Right lobe of liver (tissue), 6 donors: ENCODE data around the gene NT5C1B. TPM values are rescaled to one million over a fixed set of nuclear protein-coding genes. Genes with fewer than 3 reads are reported as not detected.
A peak's percentile ranks its signal among the peaks of the same experiment; 100 is the strongest.

ENCODE experiments used
- ATAC-seq, 4 donors: fragments of 200-7000 bp; cut with Tn5 transposase; one replicate each; pipeline ENCODE4 v1.9.1; 2020; ENCODE audit warnings: mild to moderate bottlenecking in 4 of 4, moderate library complexity in 4 of 4
- DNase-seq, 3 donors: peaks; one replicate each; pipeline ENCODE4 v3.0.0-alpha.2; 2020
- H3K27ac ChIP-seq, 3 donors: fragments of 200-600 bp; one replicate each; pipeline ENCODE4 v1.8.0; 2022
- H3K27me3 ChIP-seq, 2 donors: fragments of 200-600 bp; one replicate each; pipeline ENCODE4 v1.8.0; 2022
- H3K36me3 ChIP-seq, 4 donors: fragments of 200-600 bp; sonication (generic) in 1 of 4; one replicate each; pipeline versions ENCODE4 v1.5.1 to v1.8.0; 2017 to 2022; ENCODE audit warnings: control low read depth in 1 of 4
- H3K4me1 ChIP-seq, 4 donors: fragments of 200-600 bp; sonication (generic) in 1 of 4; one replicate each; pipeline versions ENCODE4 v1.5.1 to v1.8.0; 2017 to 2022; ENCODE audit warnings: control low read depth in 1 of 4
- H3K4me3 ChIP-seq, 3 donors: fragments of 200-600 bp; one replicate each; pipeline ENCODE4 v1.8.0; 2022
- H3K9me3 ChIP-seq, 4 donors: fragments of 200-600 bp; sonication (generic) in 1 of 4; one replicate each; pipeline versions ENCODE4 v1.5.1 to v1.8.0; 2017 to 2022; ENCODE audit warnings: control low read depth in 1 of 4
- CTCF ChIP-seq, 4 donors: fragments of 200-600 bp in 3 of 4; fragments of 450-650 bp in 1 of 4; IDR thresholded peaks; one replicate each; pipeline versions ENCODE4 v1.5.1 to v1.8.0; 2016 to 2022; ENCODE audit warnings: antibody characterized with exemption in 4 of 4, mild to moderate bottlenecking in 2 of 4
- POLR2A ChIP-seq: fragments of 450-650 bp; IDR thresholded peaks from one replicate; pipeline ENCODE4 v1.6.1; 2017; ENCODE audit warnings: antibody characterized with exemption, mild to moderate bottlenecking
- WGBS: methylation state at CpG from one replicate; pipeline ENCODE4 v1.1.6; 2018; ENCODE audit warnings: low coverage, low lambda C conversion rate; ENCODE audit not compliant: insufficient coverage; ENCODE audit errors: missing lambda C conversion rate; 5-methylcytosine and 5-hydroxymethylcytosine counted together
- intact Hi-C, 2 donors: fragments of 100-400 bp; cut with DNase I; formaldehyde crosslinking; loops; one replicate each; pipeline versions ENCODE4 v1.11.2 to v1.14.1; 2022
- total RNA-seq, 6 experiments: library from RNA; depleted of rRNA in 2 of 6; stranded (reverse); fragments of >200 nt in 2 of 6; fragmentation: NEBNext Ultra II Directional in 3 of 6; extraction: Animal tissue kit (Norgen Biotek cat#: 25700) in 3 of 6; gene quantifications; one replicate each; pipeline versions ENCODE4 v1.1.0 to v1.2.4, GENCODE V29; 2016 to 2023
- donor health status: DM: no; HTN: yes; CAD: no.
- donor health status: DM: no; HTN: no; CAD: no.
- donor health status: DM: no; HTN: no; CAD: no.
- donor health status: DM: no; HTN: yes; CAD: no.
- donor health status: DM: no; HTN: yes; CAD: no.

NT5C1B gene
- total RNA-seq, 6 experiments from 2014 or later = not detected

GRCh38 chr2:18611604-18612003 lies 22.2 kb upstream of the NT5C1B start:
- no peaks in the 10 kb centered on the region for H3K27me3 ChIP-seq
- ATAC-seq (peak; percentile 88 to 92 (median 88)), DNase-seq (peak in 1 of 3 donors; percentile 48)
- intact Hi-C loops = no loop called here
- H3K36me3 ChIP-seq = no peaks in the 10 kb centered on the region
- peaks cover 0 to 16% (median 9%) of the 10 kb centered on the region in 4 donors for H3K4me1 ChIP-seq
- TF ChIP-seq POLR2A (no peak), CTCF (IDR thresholded peaks at IDR 0.05) (no peak)
- no peaks in the 10 kb centered on the region for H3K9me3 ChIP-seq
- 0% methylated on average over 1 of the region's 1 CpG for WGBS
- H3K4me3 ChIP-seq = no peak overlapping the region
- peak overlapping the region; percentile 16 to 59 (median 57) for H3K27ac ChIP-seq

GRCh38 chr2:18611184-18611583 lies 21.8 kb upstream of the NT5C1B start:
- TF ChIP-seq POLR2A (no peak), CTCF (IDR thresholded peaks at IDR 0.05) (no peak)
- Histone ChIP-seq H3K27ac (peak overlapping the region; percentile 16 to 59 (median 49)), H3K27me3 (no peaks in the 10 kb centered on the region), H3K9me3 (no peaks in the 10 kb centered on the region), H3K36me3 (no peaks in the 10 kb centered on the region), H3K4me3 (no peak overlapping the region), H3K4me1 (peaks cover 0 to 16% (median 9%) of the 10 kb centered on the region in 4 donors)
- WGBS = 65% methylated on average over 5 of the region's 5 CpGs
- intact Hi-C loops = no loop called here
- DNase-seq (no peak), ATAC-seq (peak; percentile 77 to 87 (median 78))

GRCh38 chr2:18610651-18611050 lies 21.3 kb upstream of the NT5C1B start:
- TF ChIP-seq CTCF (IDR thresholded peaks at IDR 0.05) (no peak), POLR2A (no peak)
- DNase-seq = no peak
- peaks cover 0 to 16% (median 9%) of the 10 kb centered on the region in 4 donors for H3K4me1 ChIP-seq
- no peak for ATAC-seq
- intact Hi-C loops = no loop called here
- no peaks in the 10 kb centered on the region for H3K27me3 ChIP-seq
- H3K27ac ChIP-seq = peak overlapping the region in 2 of 3 donors; percentile 16 to 49
- no peaks in the 10 kb centered on the region for H3K9me3 ChIP-seq
- H3K4me3 ChIP-seq = no peak overlapping the region
- no CpG with 5 or more reads among the region's 1 CpG for WGBS
- H3K36me3 ChIP-seq = no peaks in the 10 kb centered on the region

- no peak for DNase-seq
- ATAC-seq = no peak
- no peak overlapping the region for H3K4me3 ChIP-seq
- no peaks in the 10 kb centered on the region for H3K36me3 ChIP-seq
- 33% methylated on average over 1 of the region's 1 CpG for WGBS
- H3K9me3 ChIP-seq = no peaks in the 10 kb centered on the region
- intact Hi-C loops = no loop called here
- no peaks in the 10 kb centered on the region for H3K27me3 ChIP-seq
- TF ChIP-seq CTCF (IDR thresholded peaks at IDR 0.05) = no peak
- TF ChIP-seq POLR2A = no peak
- H3K27ac ChIP-seq = no peak overlapping the region
- peaks cover 0 to 16% (median 9%) of the 10 kb centered on the region in 4 donors for H3K4me1 ChIP-seq
Observed at GRCh38 chr2:18610090-18610489, 20.7 kb upstream of the NT5C1B start.

GRCh38 chr2:18605115-18605514 lies 15.7 kb upstream of the NT5C1B start:
- Histone ChIP-seq H3K9me3 (no peaks in the 10 kb centered on the region), H3K27me3 (no peaks in the 10 kb centered on the region), H3K27ac (no peak overlapping the region), H3K36me3 (no peaks in the 10 kb centered on the region), H3K4me3 (no peak overlapping the region), H3K4me1 (peaks cover 0 to 16% (median 4%) of the 10 kb centered on the region in 4 donors)
- TF ChIP-seq POLR2A (no peak), CTCF (IDR thresholded peaks at IDR 0.05) (no peak)
- DNase-seq = no peak
- intact Hi-C loops = no loop called here
- ATAC-seq = no peak
